Muscle layer of colon (tissue), 2 donors: ENCODE results near the gene LYPD8.

Experiments
- H3K27ac ChIP-seq: one replicate; pipeline ENCODE4 v1.7.0; 2013; ENCODE audit warnings: low read depth, mild to moderate bottlenecking, low read length, moderate library complexity
- H3K27me3 ChIP-seq, 2 donors: one replicate each; pipeline ENCODE4 v1.7.0; 2013; ENCODE audit warnings: low read length in 2 of 2, mild to moderate bottlenecking in 2 of 2; ENCODE audit not compliant: insufficient read depth in 2 of 2, control insufficient read depth in 1 of 2
- H3K36me3 ChIP-seq: one replicate; pipeline ENCODE4 v1.7.0; 2013; ENCODE audit warnings: mild to moderate bottlenecking, low read length; ENCODE audit not compliant: insufficient read depth
- H3K4me1 ChIP-seq: one replicate; pipeline ENCODE4 v1.7.0; 2013; ENCODE audit warnings: mild to moderate bottlenecking, low read length; ENCODE audit not compliant: insufficient read depth
- H3K4me3 ChIP-seq, 2 donors: one replicate each; pipeline ENCODE4 v1.7.0; 2013; ENCODE audit warnings: low read length in 2 of 2, low read depth in 1 of 2, mild to moderate bottlenecking in 1 of 2, moderate library complexity in 1 of 2
- H3K9ac ChIP-seq: one replicate; pipeline ENCODE4 v1.7.0; 2013; ENCODE audit warnings: low read length
- H3K9me3 ChIP-seq: one replicate; pipeline ENCODE4 v1.7.0; 2013; ENCODE audit warnings: mild to moderate bottlenecking, low read length
- donor health status: abdominal sarcoma.
- donor health status: Adenocarcinoma of cecum.

The LYPD8 gene

GRCh38 chr1:248737457-248737856 lies 18.1 kb downstream of the LYPD8 start:
- H3K9me3 ChIP-seq: no peaks in the 10 kb centered on the region
- H3K27ac ChIP-seq: no peak overlapping the region
- no peaks in the 10 kb centered on the region for H3K4me1 ChIP-seq
- H3K36me3 ChIP-seq: no peaks in the 10 kb centered on the region
- H3K4me3 ChIP-seq: no peak overlapping the region
- no peaks in the 10 kb centered on the region for H3K27me3 ChIP-seq
- H3K9ac ChIP-seq: no peak overlapping the region

GRCh38 chr1:248736977-248737376 lies 18.6 kb downstream of the LYPD8 start:
- Histone ChIP-seq H3K9ac (no peak overlapping the region), H3K36me3 (no peaks in the 10 kb centered on the region), H3K27me3 (no peaks in the 10 kb centered on the region), H3K4me1 (no peaks in the 10 kb centered on the region), H3K4me3 (no peak overlapping the region), H3K27ac (no peak overlapping the region), H3K9me3 (no peaks in the 10 kb centered on the region)

- H3K9me3 ChIP-seq: no peaks in the 10 kb centered on the region
- no peak overlapping the region for H3K4me3 ChIP-seq
- H3K27me3 ChIP-seq: no peaks in the 10 kb centered on the region
- no peak overlapping the region for H3K27ac ChIP-seq
- no peaks in the 10 kb centered on the region for H3K4me1 ChIP-seq
- no peaks in the 10 kb centered on the region for H3K36me3 ChIP-seq
- no peak overlapping the region for H3K9ac ChIP-seq
Measured at GRCh38 chr1:248733566-248733965, 22.0 kb downstream of the LYPD8 start.

- no peaks in the 10 kb centered on the region for H3K27me3 ChIP-seq
- H3K4me1 ChIP-seq: no peaks in the 10 kb centered on the region
- no peak overlapping the region for H3K9ac ChIP-seq
- H3K4me3 ChIP-seq: no peak overlapping the region
- no peaks in the 10 kb centered on the region for H3K9me3 ChIP-seq
- no peaks in the 10 kb centered on the region for H3K36me3 ChIP-seq
- no peak overlapping the region for H3K27ac ChIP-seq
Measured at GRCh38 chr1:248730507-248731335, 24.8 kb downstream of the LYPD8 start.

- H3K9ac ChIP-seq: no peak overlapping the region
- H3K9me3 ChIP-seq: no peaks in the 10 kb centered on the region
- H3K27me3 ChIP-seq: no peaks in the 10 kb centered on the region
- no peaks in the 10 kb centered on the region for H3K36me3 ChIP-seq
- no peak overlapping the region for H3K27ac ChIP-seq
- H3K4me1 ChIP-seq: no peaks in the 10 kb centered on the region
- no peak overlapping the region for H3K4me3 ChIP-seq
Measured at GRCh38 chr1:248714248-248714647, 41.3 kb downstream of the LYPD8 start.

- H3K9ac ChIP-seq: no peak overlapping the region
- H3K9me3 ChIP-seq: no peaks in the 10 kb centered on the region
- H3K27ac ChIP-seq: no peak overlapping the region
Measured at GRCh38 chr1:248710305-248710900, 45.2 kb downstream of the LYPD8 start.

GRCh38 chr1:248704606-248705005 lies 51.0 kb downstream of the LYPD8 start:
- no peaks in the 10 kb centered on the region for H3K36me3 ChIP-seq
- H3K4me3 ChIP-seq: no peak overlapping the region
- no peaks in the 10 kb centered on the region for H3K9me3 ChIP-seq
- H3K9ac ChIP-seq: no peak overlapping the region
- no peak overlapping the region for H3K27ac ChIP-seq
- H3K27me3 ChIP-seq: no peaks in the 10 kb centered on the region
- H3K4me1 ChIP-seq: no peaks in the 10 kb centered on the region

More at GRCh38 chr1:248710305-248710900, 45.2 kb downstream of the LYPD8 start:
- H3K36me3 ChIP-seq: no peaks in the 10 kb centered on the region
- H3K4me1 ChIP-seq: no peaks in the 10 kb centered on the region
- no peaks in the 10 kb centered on the region for H3K27me3 ChIP-seq
- no peak overlapping the region for H3K4me3 ChIP-seq

- Histone ChIP-seq H3K27ac (no peak overlapping the region), H3K9ac (no peak overlapping the region), H3K27me3 (no peaks in the 10 kb centered on the region), H3K36me3 (no peaks in the 10 kb centered on the region), H3K4me1 (no peaks in the 10 kb centered on the region), H3K9me3 (no peaks in the 10 kb centered on the region), H3K4me3 (no peak overlapping the region)
Measured at GRCh38 chr1:248703674-248704073, 51.9 kb downstream of the LYPD8 start.

- Histone ChIP-seq H3K4me1 (no peaks in the 10 kb centered on the region), H3K36me3 (no peaks in the 10 kb centered on the region), H3K9ac (no peak within 1 kb of the TSS), H3K27me3 (no peaks in the 10 kb centered on the region), H3K4me3 (no peak within 1 kb of the TSS), H3K9me3 (no peaks in the 10 kb centered on the region), H3K27ac (no peak within 1 kb of the TSS)
Measured at GRCh38 chr1:248702714-248703113, 52.8 kb downstream of the LYPD8 start, which contains the start of gene OR14I1. Gene OR14I1, minus strand, starts transcription at chr1:248702766.

- no peak overlapping the region for H3K27ac ChIP-seq
- H3K9me3 ChIP-seq: no peaks in the 10 kb centered on the region
- H3K27me3 ChIP-seq: no peaks in the 10 kb centered on the region
Measured at GRCh38 chr1:248699099-248699498, 56.5 kb downstream of the LYPD8 start.

GRCh38 chr1:248697907-248698306 lies 57.7 kb downstream of the LYPD8 start:
- no peak overlapping the region for H3K9ac ChIP-seq
- no peaks in the 10 kb centered on the region for H3K9me3 ChIP-seq
- no peak overlapping the region for H3K27ac ChIP-seq
- H3K27me3 ChIP-seq: no peaks in the 10 kb centered on the region
- peaks cover 3% of the 10 kb centered on the region for H3K4me1 ChIP-seq
- H3K4me3 ChIP-seq: no peak overlapping the region
- H3K36me3 ChIP-seq: no peaks in the 10 kb centered on the region

More at GRCh38 chr1:248699099-248699498, 56.5 kb downstream of the LYPD8 start:
- Histone ChIP-seq H3K4me3 (no peak overlapping the region), H3K9ac (no peak overlapping the region), H3K4me1 (peaks cover 3% of the 10 kb centered on the region), H3K36me3 (no peaks in the 10 kb centered on the region)
